Duodenal mucosa (tissue), 2 donors: ENCODE measurements around the gene DPYD.

Experiments used
- H3K27ac ChIP-seq: one replicate; pipeline ENCODE4 v1.7.0; 2013; ENCODE audit warnings: low read depth, low read length
- H3K27me3 ChIP-seq, 2 donors: one replicate each; pipeline ENCODE4 v1.7.0; 2013; ENCODE audit warnings: low read length in 2 of 2, control low read depth in 1 of 2; ENCODE audit not compliant: insufficient read depth in 2 of 2, control insufficient read depth in 1 of 2
- H3K36me3 ChIP-seq, 2 donors: one replicate each; pipeline ENCODE4 v1.7.0; 2013; ENCODE audit warnings: low read length in 2 of 2, control low read depth in 1 of 2; ENCODE audit not compliant: insufficient read depth in 2 of 2, control insufficient read depth in 1 of 2
- H3K4me1 ChIP-seq, 2 donors: one replicate each; pipeline ENCODE4 v1.7.0; 2013; ENCODE audit warnings: low read length in 2 of 2, control low read depth in 1 of 2; ENCODE audit not compliant: insufficient read depth in 2 of 2, control insufficient read depth in 1 of 2
- H3K4me3 ChIP-seq, 2 donors: one replicate each; pipeline ENCODE4 v1.7.0; 2013; ENCODE audit warnings: low read length in 2 of 2, low read depth in 1 of 2
- H3K9ac ChIP-seq, 2 donors: one replicate each; pipeline ENCODE4 v1.7.0; 2013; ENCODE audit warnings: low read length in 2 of 2, low read depth in 1 of 2
- H3K9me3 ChIP-seq, 2 donors: one replicate each; pipeline ENCODE4 v1.7.0; 2013; ENCODE audit warnings: low read length in 2 of 2, control low read depth in 1 of 2; ENCODE audit not compliant: control insufficient read depth in 1 of 2

DPYD gene

GRCh38 chr1:97646071-97646470 is 274.8 kb downstream of the DPYD start:
- Histone ChIP-seq H3K4me3 (no peak overlapping the region), H3K27me3 (no peaks in the 10 kb centered on the region), H3K9ac (no peak overlapping the region), H3K27ac (no peak overlapping the region), H3K36me3 (no peaks in the 10 kb centered on the region), H3K4me1 (no peaks in the 10 kb centered on the region), H3K9me3 (peaks cover 0 to 3% of the 10 kb centered on the region in 2 donors)

- Histone ChIP-seq H3K4me1 (no peaks in the 10 kb centered on the region), H3K9me3 (no peaks in the 10 kb centered on the region), H3K4me3 (no peak overlapping the region), H3K36me3 (no peaks in the 10 kb centered on the region), H3K27ac (no peak overlapping the region), H3K9ac (no peak overlapping the region), H3K27me3 (no peaks in the 10 kb centered on the region)
Observed at GRCh38 chr1:97640677-97641076, 280.2 kb downstream of the DPYD start.

- H3K27me3 ChIP-seq = no peaks in the 10 kb centered on the region
- no peaks in the 10 kb centered on the region for H3K9me3 ChIP-seq
- H3K9ac ChIP-seq = no peak overlapping the region
- no peaks in the 10 kb centered on the region for H3K36me3 ChIP-seq
- H3K4me1 ChIP-seq = no peaks in the 10 kb centered on the region
- H3K4me3 ChIP-seq = no peak overlapping the region
- H3K27ac ChIP-seq = no peak overlapping the region
Observed at GRCh38 chr1:97636941-97637340, 283.9 kb downstream of the DPYD start.

GRCh38 chr1:97634758-97635157 is 286.1 kb downstream of the DPYD start:
- H3K27me3 ChIP-seq = no peaks in the 10 kb centered on the region
- no peak overlapping the region for H3K4me3 ChIP-seq
- no peaks in the 10 kb centered on the region for H3K36me3 ChIP-seq
- H3K9ac ChIP-seq = no peak overlapping the region
- no peaks in the 10 kb centered on the region for H3K9me3 ChIP-seq
- H3K4me1 ChIP-seq = peaks cover 0 to 3% of the 10 kb centered on the region in 2 donors
- H3K27ac ChIP-seq = no peak overlapping the region

GRCh38 chr1:97632776-97633175 is 288.1 kb downstream of the DPYD start:
- Histone ChIP-seq H3K36me3 (no peaks in the 10 kb centered on the region), H3K9me3 (no peaks in the 10 kb centered on the region), H3K4me1 (peaks cover 0 to 3% of the 10 kb centered on the region in 2 donors), H3K4me3 (no peak overlapping the region), H3K9ac (no peak overlapping the region), H3K27me3 (no peaks in the 10 kb centered on the region), H3K27ac (no peak overlapping the region)

GRCh38 chr1:97632075-97632474 is 288.8 kb downstream of the DPYD start:
- Histone ChIP-seq H3K27ac (no peak overlapping the region), H3K4me1 (peaks cover 0 to 3% of the 10 kb centered on the region in 2 donors), H3K4me3 (no peak overlapping the region), H3K9ac (no peak overlapping the region), H3K36me3 (no peaks in the 10 kb centered on the region), H3K27me3 (no peaks in the 10 kb centered on the region), H3K9me3 (no peaks in the 10 kb centered on the region)

GRCh38 chr1:97630948-97631347 is 289.9 kb downstream of the DPYD start:
- Histone ChIP-seq H3K4me3 (no peak overlapping the region), H3K27me3 (no peaks in the 10 kb centered on the region), H3K9ac (no peak overlapping the region), H3K4me1 (peaks cover 0 to 3% of the 10 kb centered on the region in 2 donors), H3K9me3 (no peaks in the 10 kb centered on the region), H3K27ac (no peak overlapping the region), H3K36me3 (no peaks in the 10 kb centered on the region)

- H3K9ac ChIP-seq = no peak overlapping the region
- H3K36me3 ChIP-seq = no peaks in the 10 kb centered on the region
- H3K4me3 ChIP-seq = no peak overlapping the region
- no peaks in the 10 kb centered on the region for H3K9me3 ChIP-seq
- peaks cover 0 to 3% of the 10 kb centered on the region in 2 donors for H3K4me1 ChIP-seq
- no peaks in the 10 kb centered on the region for H3K27me3 ChIP-seq
- no peak overlapping the region for H3K27ac ChIP-seq
Observed at GRCh38 chr1:97630281-97630680, 290.6 kb downstream of the DPYD start.

- no peak overlapping the region for H3K27ac ChIP-seq
- no peaks in the 10 kb centered on the region for H3K9me3 ChIP-seq
- no peak overlapping the region for H3K4me3 ChIP-seq
- no peaks in the 10 kb centered on the region for H3K36me3 ChIP-seq
- no peaks in the 10 kb centered on the region for H3K4me1 ChIP-seq
- H3K9ac ChIP-seq = no peak overlapping the region
- no peaks in the 10 kb centered on the region for H3K27me3 ChIP-seq
Observed at GRCh38 chr1:97623220-97623619, 297.6 kb downstream of the DPYD start.

GRCh38 chr1:97621955-97622354 is 298.9 kb downstream of the DPYD start:
- H3K9ac ChIP-seq = no peak overlapping the region
- no peaks in the 10 kb centered on the region for H3K36me3 ChIP-seq
- H3K9me3 ChIP-seq = no peaks in the 10 kb centered on the region
- no peaks in the 10 kb centered on the region for H3K27me3 ChIP-seq
- no peak overlapping the region for H3K4me3 ChIP-seq
- no peaks in the 10 kb centered on the region for H3K4me1 ChIP-seq
- no peak overlapping the region for H3K27ac ChIP-seq

GRCh38 chr1:97619706-97620105 is 301.1 kb downstream of the DPYD start:
- Histone ChIP-seq H3K4me3 (no peak overlapping the region), H3K27ac (no peak overlapping the region), H3K27me3 (no peaks in the 10 kb centered on the region), H3K9ac (no peak overlapping the region), H3K36me3 (no peaks in the 10 kb centered on the region), H3K4me1 (no peaks in the 10 kb centered on the region), H3K9me3 (no peaks in the 10 kb centered on the region)
